Activated naive CD8-positive, alpha-beta T cell treated with anti-CD3 and anti-CD28 coated beads for 36 hours (primary cell): Measurements from ENCODE around the gene LRP1. TPM values are rescaled to one million over a fixed set of nuclear protein-coding genes. Genes with fewer than 3 reads are reported as not detected.
"Not testable (repeated sequence)": the region's sequence is repeated elsewhere in the genome, so short reads cannot be mapped to it uniquely, and the experiment has no call there.

Experiments used
- DNase-seq: peaks from one replicate; pipeline ENCODE4 v3.0.0; 2021
- H3K27ac Mint-ChIP-seq: one replicate; pipeline ENCODE4 v1.8.0; 2022; ENCODE audit warnings: mild to moderate bottlenecking, moderate library complexity, mixed read lengths
- H3K27me3 Mint-ChIP-seq: one replicate; pipeline ENCODE4 v1.8.0; 2022; ENCODE audit warnings: mild to moderate bottlenecking, mixed read lengths
- H3K36me3 Mint-ChIP-seq: one replicate; pipeline ENCODE4 v1.8.0; 2021; ENCODE audit warnings: mild to moderate bottlenecking, mixed read lengths
- H3K4me1 Mint-ChIP-seq: one replicate; pipeline ENCODE4 v1.8.0; 2021; ENCODE audit warnings: mixed read lengths
- H3K4me3 Mint-ChIP-seq: one replicate; pipeline ENCODE4 v1.8.0; 2022; ENCODE audit warnings: mild to moderate bottlenecking, moderate library complexity, mixed read lengths
- H3K9me3 Mint-ChIP-seq: one replicate; pipeline ENCODE4 v1.8.0; 2022; ENCODE audit warnings: mixed read lengths
- total RNA-seq, 2 experiments: library from RNA; stranded (reverse); gene quantifications; one replicate each; pipeline ENCODE4 v1.2.3, GENCODE V29; 2021

LRP1 gene
- total RNA-seq, 2 experiments from 2014 or later = 1.3 to 2.0 TPM

DNA sequence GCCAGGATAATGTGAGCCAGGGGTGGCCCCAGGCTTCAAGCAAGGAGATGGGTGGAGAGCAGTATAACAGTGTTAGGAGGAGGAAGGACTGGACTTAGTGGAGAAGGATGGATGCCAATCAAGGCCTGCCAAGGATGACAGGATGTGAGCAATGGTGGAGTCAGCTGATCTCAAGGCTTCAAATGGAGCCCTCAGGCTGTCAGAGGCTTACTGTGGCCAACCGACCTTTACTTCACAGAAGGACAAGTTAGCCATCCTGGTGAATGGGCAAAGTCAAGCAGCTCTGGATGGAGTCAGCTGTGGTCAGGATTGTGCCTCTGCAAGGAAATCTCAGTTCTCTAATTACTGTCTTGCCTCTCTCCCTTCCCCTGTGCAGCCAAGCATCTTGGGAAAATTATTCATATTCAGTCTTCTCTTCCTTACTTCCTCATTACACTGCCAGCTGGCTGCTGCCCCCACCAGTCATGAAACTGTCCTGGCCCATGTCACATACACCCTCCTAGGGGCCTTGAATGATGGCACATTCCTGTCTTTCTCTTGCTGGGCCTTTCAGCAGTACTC, 9.5 kb upstream of the LRP1 start:
- no peaks in the 10 kb centered on the region for H3K27me3 Mint-ChIP-seq
- no peaks in the 10 kb centered on the region for H3K36me3 Mint-ChIP-seq
- peak overlapping the region; percentile 21 for H3K27ac Mint-ChIP-seq
- DNase-seq = no peak
- peaks cover 10% of the 10 kb centered on the region for H3K4me1 Mint-ChIP-seq
- H3K9me3 Mint-ChIP-seq = peaks cover 2% of the 10 kb centered on the region
- no peak overlapping the region for H3K4me3 Mint-ChIP-seq

DNA sequence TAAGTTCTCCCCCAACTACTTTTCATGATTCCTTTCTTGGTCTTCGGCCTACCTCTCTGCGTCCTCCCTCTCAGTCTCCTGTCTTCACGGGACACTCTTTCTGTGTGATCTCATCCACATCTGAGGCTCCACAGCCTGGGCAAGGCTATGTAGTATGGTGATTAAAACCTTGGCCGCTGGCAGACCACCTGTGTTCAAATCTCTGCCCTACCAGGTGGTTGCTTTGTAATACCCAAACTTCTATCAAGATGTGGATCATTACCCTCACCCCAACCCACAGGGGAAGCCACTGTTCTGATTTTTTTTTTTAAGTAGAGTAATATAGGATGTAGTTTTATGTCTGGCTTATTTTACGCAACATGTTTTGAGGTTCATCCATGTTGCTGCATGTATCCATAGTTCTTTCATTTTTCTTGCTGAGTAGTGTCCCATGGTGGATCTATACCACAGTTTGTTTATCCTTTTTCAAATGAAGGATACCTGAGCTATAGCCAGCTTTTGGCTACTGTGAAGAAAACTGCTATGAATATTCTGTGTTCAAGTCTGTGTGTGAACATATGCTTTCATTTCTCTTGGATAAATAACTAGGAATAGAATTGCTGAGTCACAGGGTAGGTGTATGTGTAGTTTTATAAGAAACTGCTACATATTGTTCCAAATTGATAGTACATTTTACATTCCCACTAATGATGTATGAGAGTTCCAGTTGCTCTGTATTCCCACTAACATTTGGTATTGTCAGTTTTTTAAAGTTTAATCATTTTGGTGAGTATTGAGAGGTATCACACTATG, 8.8 kb upstream of the LRP1 start:
- Mint-ChIP-seq H3K4me1 (peaks cover 14% of the 10 kb centered on the region), H3K9me3 (peaks cover 3% of the 10 kb centered on the region), H3K27ac (no peak overlapping the region), H3K36me3 (no peaks in the 10 kb centered on the region), H3K27me3 (no peaks in the 10 kb centered on the region), H3K4me3 (no peak overlapping the region)
- no peak for DNase-seq

DNA sequence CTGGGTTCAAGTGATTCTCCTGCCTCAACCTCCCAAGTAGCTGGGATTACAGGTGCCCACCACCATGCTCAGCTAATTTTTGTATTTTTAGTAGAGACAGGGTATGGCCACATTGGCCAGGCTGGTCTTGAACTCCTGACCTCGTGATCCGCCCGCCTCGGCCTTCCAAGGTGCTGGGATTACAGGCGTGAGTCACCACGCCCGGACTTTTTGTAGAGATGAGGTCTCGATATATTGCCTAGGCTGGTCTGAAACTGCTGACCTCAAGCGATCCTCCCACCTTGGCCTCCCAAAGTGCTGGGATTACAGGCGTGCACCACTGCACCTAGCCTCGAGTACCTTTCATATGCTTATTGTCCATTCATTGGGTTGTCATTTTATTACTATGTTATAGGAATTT, 7.6 kb upstream of the LRP1 start:
- not testable (repeated sequence) for H3K27ac Mint-ChIP-seq, DNase-seq, H3K27me3 Mint-ChIP-seq, H3K36me3 Mint-ChIP-seq, H3K4me3 Mint-ChIP-seq, H3K9me3 Mint-ChIP-seq
- peaks cover 16% of the 10 kb centered on the region for H3K4me1 Mint-ChIP-seq

DNA sequence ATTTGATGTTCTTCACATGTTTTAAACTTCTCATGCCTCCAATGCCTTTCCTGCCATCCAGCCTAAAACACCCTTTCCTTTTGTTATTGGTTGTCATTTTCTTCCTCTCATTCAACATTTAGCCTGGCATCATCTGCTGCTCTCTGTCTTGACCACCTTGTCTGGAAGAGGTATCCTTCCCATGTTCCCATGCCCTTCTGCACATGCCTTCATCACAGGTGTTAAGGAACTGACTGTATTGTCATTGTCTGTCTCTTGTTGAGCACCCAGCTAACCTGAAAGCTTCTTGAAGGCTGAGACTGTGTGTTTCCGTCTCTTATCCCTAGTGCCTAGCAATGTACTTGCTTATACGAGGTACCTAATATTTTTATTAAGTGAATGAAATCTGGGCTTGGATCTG, 4.5 kb upstream of the LRP1 start:
- Mint-ChIP-seq H3K4me1 (peaks cover 13% of the 10 kb centered on the region), H3K27me3 (no peaks in the 10 kb centered on the region)
- no peak for DNase-seq

GRCh38 chr12:57124261-57124877, 3.9 kb upstream of the LRP1 start:
- DNase-seq = peak; percentile 73
- Mint-ChIP-seq H3K36me3 (no peaks in the 10 kb centered on the region), H3K27me3 (no peaks in the 10 kb centered on the region), H3K4me3 (no peak overlapping the region), H3K4me1 (peaks cover 7% of the 10 kb centered on the region), H3K9me3 (peaks cover 3% of the 10 kb centered on the region), H3K27ac (no peak overlapping the region)

More for the DNA sequence above, 4.5 kb upstream of the LRP1 start:
- Mint-ChIP-seq H3K36me3 (no peaks in the 10 kb centered on the region), H3K27ac (no peak overlapping the region), H3K9me3 (peaks cover 3% of the 10 kb centered on the region), H3K4me3 (no peak overlapping the region)

DNA sequence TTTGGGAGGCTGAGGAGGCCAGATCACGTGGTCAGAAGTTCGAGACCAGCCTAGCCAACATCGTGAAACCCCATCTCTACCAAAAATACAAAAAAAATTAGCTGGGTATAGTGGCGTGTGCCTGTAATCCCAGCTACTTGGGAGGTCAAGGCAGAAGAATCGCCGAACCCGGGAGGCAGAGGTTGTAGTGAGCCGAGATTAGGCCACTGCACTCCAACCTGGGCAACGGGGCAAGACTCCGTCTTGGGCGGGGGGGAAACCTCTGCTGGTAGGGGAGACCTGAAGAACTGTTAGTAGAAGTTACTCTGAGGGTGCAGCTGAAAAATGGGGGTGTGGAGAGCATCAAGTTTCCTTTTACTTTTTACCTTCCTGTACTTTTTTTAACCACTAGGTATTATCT, 2.2 kb upstream of the LRP1 start:
- H3K36me3 Mint-ChIP-seq = no peaks in the 10 kb centered on the region
- peaks cover 4% of the 10 kb centered on the region for H3K27me3 Mint-ChIP-seq
- no peak overlapping the region for H3K27ac Mint-ChIP-seq
- H3K9me3 Mint-ChIP-seq = peaks cover 3% of the 10 kb centered on the region
- H3K4me3 Mint-ChIP-seq = no peak overlapping the region
- H3K4me1 Mint-ChIP-seq = peaks cover 18% of the 10 kb centered on the region
- no peak for DNase-seq

GRCh38 chr12:57126561-57126960, 1.7 kb upstream of the LRP1 start:
- peaks cover 3% of the 10 kb centered on the region for H3K9me3 Mint-ChIP-seq
- H3K4me3 Mint-ChIP-seq = peak overlapping the region; percentile 65
- H3K27ac Mint-ChIP-seq = no peak overlapping the region
- H3K36me3 Mint-ChIP-seq = no peaks in the 10 kb centered on the region
- peaks cover 19% of the 10 kb centered on the region for H3K4me1 Mint-ChIP-seq
- H3K27me3 Mint-ChIP-seq = peaks cover 4% of the 10 kb centered on the region
- no peak for DNase-seq

- Mint-ChIP-seq H3K27me3 (peaks cover 4% of the 10 kb centered on the region), H3K4me1 (peaks cover 19% of the 10 kb centered on the region), H3K36me3 (no peaks in the 10 kb centered on the region), H3K4me3 (peak overlapping the region; percentile 81), H3K27ac (no peak overlapping the region), H3K9me3 (peaks cover 3% of the 10 kb centered on the region)
- peak; percentile 38 for DNase-seq
Observed at GRCh38 chr12:57127101-57127725, 1.1 kb upstream of the LRP1 start.

DNA sequence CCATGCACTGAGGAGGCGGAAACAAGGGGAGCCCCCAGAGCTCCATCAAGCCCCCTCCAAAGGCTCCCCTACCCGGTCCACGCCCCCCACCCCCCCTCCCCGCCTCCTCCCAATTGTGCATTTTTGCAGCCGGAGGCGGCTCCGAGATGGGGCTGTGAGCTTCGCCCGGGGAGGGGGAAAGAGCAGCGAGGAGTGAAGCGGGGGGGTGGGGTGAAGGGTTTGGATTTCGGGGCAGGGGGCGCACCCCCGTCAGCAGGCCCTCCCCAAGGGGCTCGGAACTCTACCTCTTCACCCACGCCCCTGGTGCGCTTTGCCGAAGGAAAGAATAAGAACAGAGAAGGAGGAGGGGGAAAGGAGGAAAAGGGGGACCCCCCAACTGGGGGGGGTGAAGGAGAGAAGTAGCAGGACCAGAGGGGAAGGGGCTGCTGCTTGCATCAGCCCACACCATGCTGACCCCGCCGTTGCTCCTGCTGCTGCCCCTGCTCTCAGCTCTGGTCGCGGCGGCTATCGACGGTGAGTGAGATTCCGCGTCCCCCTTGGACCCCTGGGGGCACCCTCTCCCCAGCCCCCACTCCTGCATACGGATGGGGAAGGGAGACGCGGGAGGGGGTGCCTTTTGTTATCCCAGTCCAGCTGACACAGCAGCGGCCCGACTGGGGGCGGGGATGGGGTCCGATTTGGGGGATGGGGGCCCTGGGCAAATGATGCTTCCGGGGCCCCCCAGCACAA, 400 bp downstream of the LRP1 start:
- Mint-ChIP-seq H3K9me3 (peaks cover 2% of the 10 kb centered on the region), H3K27me3 (peaks cover 4% of the 10 kb centered on the region), H3K4me1 (peaks cover 19% of the 10 kb centered on the region), H3K36me3 (no peaks in the 10 kb centered on the region), H3K27ac (no peak overlapping the region), H3K4me3 (peak overlapping the region; percentile 81)
- no peak for DNase-seq

- peaks cover 16% of the 10 kb centered on the region for H3K4me1 Mint-ChIP-seq
- DNase-seq = no peak
- no peak overlapping the region for H3K4me3 Mint-ChIP-seq
- H3K9me3 Mint-ChIP-seq = no peaks in the 10 kb centered on the region
- H3K27ac Mint-ChIP-seq = no peak overlapping the region
- peaks cover 4% of the 10 kb centered on the region for H3K27me3 Mint-ChIP-seq
- H3K36me3 Mint-ChIP-seq = no peaks in the 10 kb centered on the region
Observed at GRCh38 chr12:57129321-57129842, 1.1 kb downstream of the LRP1 start.

GRCh38 chr12:57129889-57130288, 1.6 kb downstream of the LRP1 start:
- no peaks in the 10 kb centered on the region for H3K36me3 Mint-ChIP-seq
- peaks cover 4% of the 10 kb centered on the region for H3K27me3 Mint-ChIP-seq
- peaks cover 14% of the 10 kb centered on the region for H3K4me1 Mint-ChIP-seq
- no peaks in the 10 kb centered on the region for H3K9me3 Mint-ChIP-seq
- no peak overlapping the region for H3K4me3 Mint-ChIP-seq
- H3K27ac Mint-ChIP-seq = no peak overlapping the region
- no peak for DNase-seq

DNA sequence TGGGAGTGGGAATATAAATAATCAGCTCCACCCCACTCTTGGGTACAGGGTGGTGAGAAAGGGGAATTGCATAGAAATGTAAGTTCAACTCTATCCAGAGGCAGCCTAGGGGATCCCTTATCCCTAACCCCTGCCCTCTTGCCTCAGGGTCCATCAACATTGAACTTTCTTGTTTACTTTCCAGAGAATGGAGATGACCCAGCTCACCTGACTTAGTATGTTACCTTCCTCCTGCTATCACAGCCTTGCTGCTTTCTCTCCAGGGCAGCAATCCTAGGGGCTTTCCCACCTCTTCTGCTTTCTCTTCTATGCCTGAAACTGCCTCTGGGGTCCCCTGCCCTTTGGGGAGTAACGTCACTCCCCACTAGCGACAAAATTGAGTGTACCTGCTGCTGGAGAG, 2.7 kb downstream of the LRP1 start:
- peak; percentile 9 for DNase-seq
- Mint-ChIP-seq H3K4me3 (no peak overlapping the region), H3K36me3 (no peaks in the 10 kb centered on the region), H3K27me3 (peaks cover 4% of the 10 kb centered on the region), H3K4me1 (peaks cover 14% of the 10 kb centered on the region), H3K9me3 (no peaks in the 10 kb centered on the region), H3K27ac (no peak overlapping the region)

- Mint-ChIP-seq H3K4me3 (no peak overlapping the region), H3K27me3 (peaks cover 4% of the 10 kb centered on the region)
Observed at GRCh38 chr12:57131896-57132744, 3.8 kb downstream of the LRP1 start.

DNA sequence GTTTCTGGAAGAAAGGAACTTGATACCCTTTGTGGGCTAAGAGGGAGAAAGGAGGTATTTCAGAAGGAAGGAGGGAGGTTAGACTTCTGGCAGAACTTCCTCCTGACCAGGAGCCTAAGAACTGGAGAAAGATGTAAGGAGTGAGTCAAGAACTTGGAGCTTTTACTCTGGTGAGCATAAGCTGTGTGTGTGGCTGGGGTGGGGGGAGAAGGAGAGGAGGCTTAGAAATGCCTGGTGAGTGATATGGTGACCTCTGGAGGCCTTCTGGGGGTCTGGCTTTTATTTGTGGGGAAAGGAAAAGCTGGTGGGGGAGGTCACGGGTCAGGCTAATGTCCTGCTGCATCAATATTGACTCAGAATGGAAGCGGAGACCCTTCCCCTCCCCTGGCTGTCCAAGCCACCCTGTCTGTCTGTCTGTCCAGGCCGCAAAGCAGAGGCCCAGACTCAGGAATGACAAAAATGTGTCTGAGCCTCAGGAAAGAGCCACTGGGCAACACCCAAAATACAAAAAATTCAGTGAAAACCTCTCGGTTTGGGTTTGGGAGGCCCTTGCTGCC, 4.8 kb downstream of the LRP1 start:
- Mint-ChIP-seq H3K9me3 (no peaks in the 10 kb centered on the region), H3K4me3 (no peak overlapping the region), H3K4me1 (peaks cover 14% of the 10 kb centered on the region), H3K36me3 (no peaks in the 10 kb centered on the region), H3K27me3 (peaks cover 4% of the 10 kb centered on the region), H3K27ac (no peak overlapping the region)
- DNase-seq = no peak

More at GRCh38 chr12:57131896-57132744, 3.8 kb downstream of the LRP1 start:
- no peaks in the 10 kb centered on the region for H3K36me3 Mint-ChIP-seq
- H3K9me3 Mint-ChIP-seq = no peaks in the 10 kb centered on the region
- H3K4me1 Mint-ChIP-seq = peaks cover 14% of the 10 kb centered on the region
- H3K27ac Mint-ChIP-seq = no peak overlapping the region
- no peak for DNase-seq
